HG03457 (cell line): Measurements from ENCODE around the gene NPC2.

Experiments used
- ATAC-seq: cut with Tn5 transposase; IDR thresholded peaks from one replicate; pipeline ENCODE4 v1.9.1; 2021; ENCODE audit warnings: moderate number of reproducible peaks; ENCODE audit not compliant: unreplicated experiment

NPC2 gene

GRCh38 chr14:74519316-74520074, 26.4 kb upstream of the NPC2 start:
- ATAC-seq = no peak

DNA sequence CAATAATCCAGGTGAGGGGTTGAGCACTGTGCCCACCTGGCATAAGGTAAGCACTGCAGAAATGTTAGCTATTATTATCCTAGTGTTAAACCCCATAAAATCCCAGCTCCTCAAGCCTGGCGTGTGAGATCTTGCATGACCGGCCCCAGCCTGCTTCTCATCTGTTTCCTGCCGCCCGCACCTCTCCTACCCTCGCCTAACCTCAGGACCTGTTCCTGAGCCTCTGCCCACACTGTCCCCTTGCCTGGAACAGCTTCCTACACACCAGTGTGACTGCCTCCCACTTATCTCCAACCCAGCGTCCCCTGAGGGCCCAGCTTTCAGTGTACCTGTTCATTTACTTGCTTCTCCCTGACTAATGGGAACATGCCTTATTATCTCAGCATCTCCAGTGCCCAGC, 25.1 kb upstream of the NPC2 start:
- ATAC-seq = no peak

DNA sequence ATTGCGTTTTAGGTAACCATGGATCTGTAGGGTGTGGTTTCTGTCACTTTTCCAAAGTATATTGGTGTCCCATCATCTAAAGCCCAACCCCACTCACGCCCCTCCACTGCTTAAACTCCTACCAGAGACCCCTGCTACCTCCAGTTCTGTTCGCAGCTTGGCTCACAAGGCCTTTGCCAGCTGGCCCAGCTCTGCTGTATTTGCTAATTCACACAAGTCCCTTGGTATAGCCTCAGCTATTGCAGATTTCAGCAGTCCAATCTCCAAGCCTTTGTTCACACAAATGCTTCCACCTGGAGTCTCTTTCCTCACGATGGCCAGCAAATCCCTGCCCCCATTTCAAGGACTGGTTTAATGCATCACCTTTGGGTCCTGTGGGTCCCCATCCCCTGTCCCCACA, 24.6 kb upstream of the NPC2 start:
- ATAC-seq = no peak

DNA sequence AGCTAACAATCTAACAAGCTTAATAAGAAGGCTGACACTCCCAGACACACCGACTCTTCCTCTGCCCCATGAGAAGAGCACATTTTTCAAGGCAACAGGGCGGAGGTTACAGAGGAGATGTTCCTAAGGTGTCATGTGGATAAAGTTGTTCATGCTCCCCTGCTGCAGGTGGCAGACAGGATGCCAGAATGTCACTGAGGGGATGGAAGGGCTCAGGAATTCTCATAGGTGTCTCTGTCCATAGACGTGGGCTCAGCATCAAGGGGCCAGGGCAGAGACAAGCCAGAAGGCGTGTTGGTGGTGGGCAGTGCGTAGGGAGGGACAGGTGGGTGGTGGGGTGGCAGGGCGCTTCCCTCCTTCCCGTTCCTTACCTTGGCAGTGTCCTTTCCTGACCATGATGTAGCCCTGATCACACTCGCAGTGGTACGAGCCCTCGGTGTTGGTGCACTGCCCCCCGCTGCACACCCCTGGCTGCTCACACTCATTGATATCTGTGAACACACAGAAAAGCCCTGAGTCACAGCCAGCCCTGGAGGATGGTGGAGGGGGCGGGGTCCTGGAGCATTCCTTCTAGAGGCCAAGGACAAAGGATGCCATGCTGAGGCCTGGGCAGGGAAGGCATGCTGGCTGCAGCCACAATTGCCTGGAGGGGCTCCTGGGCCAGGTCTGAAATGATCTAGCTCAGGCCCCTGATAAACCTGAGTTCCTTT, 23.5 kb upstream of the NPC2 start:
- no peak for ATAC-seq

GRCh38 chr14:74515891-74516412, 22.8 kb upstream of the NPC2 start:
- no peak for ATAC-seq

- no peak for ATAC-seq
Observed at GRCh38 chr14:74514471-74514941, 21.4 kb upstream of the NPC2 start.

GRCh38 chr14:74511966-74512830, 19.1 kb upstream of the NPC2 start:
- no peak for ATAC-seq

DNA sequence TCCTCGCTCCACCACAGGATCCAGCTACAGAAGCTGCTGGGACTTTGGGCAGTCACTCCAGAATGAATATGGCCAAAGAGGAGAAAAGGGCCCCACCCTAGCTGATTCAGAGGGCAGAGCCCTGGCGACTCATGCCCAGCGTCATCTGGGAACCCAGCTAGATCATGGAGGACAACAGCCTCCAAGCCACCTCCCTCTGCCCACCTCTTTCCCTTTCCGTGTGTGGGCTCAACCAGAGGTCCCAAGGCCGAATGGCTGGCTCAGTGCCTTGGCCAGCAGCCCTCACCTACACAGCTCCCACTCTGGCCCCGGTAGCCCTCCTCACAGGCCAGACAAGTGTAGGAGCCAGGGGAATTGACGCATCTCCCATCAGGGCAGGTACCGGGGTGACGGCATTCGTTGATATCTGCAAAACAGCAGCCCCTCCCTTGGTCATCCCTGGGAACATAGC, 17.9 kb upstream of the NPC2 start:
- ATAC-seq = no peak

GRCh38 chr14:74510223-74510931, 17.3 kb upstream of the NPC2 start:
- ATAC-seq = no peak

DNA sequence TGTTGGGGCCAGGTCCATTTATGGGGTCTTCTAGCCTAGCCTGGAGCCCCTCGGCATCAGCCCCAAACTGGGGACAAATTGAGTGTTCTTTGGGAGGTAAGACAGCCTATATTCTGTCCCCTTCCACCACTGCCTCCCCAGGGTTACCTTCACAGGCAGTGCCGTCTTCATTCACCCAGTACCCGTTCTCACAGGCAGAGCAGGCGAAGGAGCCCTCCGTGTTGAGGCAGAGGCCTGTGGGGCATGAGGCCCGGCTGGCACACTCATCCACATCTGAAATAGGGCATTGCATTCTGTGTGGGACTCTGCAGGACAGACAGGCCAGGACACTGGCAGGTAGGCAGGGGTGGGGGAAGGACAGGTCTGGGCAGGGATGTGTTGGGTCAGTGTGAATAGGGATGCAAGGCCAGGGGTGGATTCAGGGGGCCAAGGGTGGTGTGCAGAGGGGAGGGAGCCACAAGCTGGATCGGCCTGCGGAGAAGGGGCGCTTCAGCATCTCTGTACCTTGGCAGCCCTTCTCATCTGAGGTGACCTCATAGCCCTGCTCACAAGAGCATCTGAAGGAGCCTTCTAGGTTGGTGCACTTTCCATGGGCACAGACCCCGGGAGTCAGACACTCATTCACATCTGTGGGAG, 16.6 kb upstream of the NPC2 start:
- ATAC-seq = no peak

DNA sequence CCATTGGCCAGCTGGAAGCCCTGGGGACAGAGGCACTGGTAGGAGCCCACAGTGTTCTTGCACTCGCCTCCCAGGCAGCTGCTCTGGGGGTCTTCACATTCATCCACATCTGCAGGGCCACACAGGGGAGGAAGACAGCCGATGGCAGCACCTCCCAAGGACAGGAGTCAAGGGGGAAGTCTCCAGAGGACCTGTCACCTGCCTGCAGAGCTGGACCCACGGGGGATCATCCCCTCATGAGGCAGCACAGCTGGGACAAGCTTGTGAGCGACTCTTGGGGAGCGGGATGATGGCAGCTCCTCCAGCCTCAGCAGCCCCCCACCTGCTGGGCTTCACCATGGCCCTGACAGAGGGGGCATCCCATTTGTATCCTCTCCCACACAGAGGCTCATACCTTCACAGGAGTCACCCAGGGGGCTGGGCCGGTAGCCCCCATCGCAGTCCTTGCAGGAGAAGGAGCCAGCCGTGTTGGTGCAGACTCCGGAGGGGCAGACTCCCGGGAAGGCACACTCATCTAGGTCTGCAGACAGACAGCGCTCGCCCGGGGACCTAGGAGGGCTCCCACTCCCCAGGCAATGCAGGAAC, 15.8 kb upstream of the NPC2 start:
- ATAC-seq = no peak

DNA sequence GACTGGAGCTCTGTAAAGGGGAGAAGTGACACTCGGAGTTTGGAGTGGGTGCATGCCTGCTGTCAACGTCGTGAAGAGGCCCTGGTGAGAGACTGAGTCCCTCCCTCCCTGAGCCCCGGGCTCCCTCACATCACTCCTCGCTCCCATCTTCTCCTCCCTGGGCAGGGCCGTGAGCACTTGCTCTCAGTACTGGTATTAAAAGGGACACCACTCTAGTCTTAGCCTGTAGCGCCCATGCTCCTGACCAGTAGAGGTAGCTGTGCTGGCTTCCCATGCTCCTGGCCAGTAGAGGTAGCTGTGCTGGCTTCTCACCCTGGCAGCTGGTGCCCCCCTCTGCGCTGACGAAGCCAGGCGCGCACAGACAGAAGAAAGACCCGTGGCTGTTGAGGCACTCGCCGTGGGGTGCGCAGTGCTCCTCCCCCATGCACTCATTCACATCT, 15.2 kb upstream of the NPC2 start:
- no peak for ATAC-seq

DNA sequence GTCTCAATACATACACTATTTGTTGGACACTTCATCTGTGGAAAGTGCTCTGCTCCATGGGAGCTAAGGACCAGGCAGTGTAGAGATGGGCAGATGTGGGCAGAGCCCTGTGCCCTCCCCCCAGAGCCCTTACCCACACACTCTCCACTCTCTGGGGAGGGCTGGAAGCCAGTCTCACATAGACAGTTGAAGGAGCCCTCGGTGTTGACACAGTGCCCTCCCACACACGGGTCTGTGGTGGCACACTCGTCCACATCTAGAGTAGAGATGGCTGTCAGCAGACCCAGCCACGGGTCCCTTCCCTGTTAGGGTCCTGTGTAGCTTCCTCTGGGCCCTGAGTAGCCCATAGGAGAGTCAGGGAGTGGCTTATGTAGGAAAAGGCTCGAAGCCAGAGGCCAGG, 14.7 kb upstream of the NPC2 start:
- no peak for ATAC-seq

DNA sequence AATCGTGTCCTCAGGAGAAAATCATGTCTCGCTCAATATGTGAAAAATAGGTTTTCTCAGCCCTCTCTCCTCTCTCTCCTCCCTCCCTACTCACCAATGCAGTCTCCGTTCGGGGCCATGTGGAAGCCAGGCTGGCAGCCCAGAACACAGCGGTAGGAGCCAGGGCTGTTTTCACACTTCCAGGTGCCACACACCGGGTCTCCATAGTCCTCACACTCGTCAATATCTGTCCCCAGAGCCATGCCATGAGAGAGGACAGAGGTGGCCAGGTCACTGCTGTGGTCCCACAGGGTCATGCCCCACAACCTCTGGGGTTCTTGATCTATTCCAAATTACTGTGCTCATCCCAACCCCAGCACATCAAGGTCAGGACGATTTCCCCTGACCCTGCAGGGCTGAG, 14.0 kb upstream of the NPC2 start:
- ATAC-seq = no peak

DNA sequence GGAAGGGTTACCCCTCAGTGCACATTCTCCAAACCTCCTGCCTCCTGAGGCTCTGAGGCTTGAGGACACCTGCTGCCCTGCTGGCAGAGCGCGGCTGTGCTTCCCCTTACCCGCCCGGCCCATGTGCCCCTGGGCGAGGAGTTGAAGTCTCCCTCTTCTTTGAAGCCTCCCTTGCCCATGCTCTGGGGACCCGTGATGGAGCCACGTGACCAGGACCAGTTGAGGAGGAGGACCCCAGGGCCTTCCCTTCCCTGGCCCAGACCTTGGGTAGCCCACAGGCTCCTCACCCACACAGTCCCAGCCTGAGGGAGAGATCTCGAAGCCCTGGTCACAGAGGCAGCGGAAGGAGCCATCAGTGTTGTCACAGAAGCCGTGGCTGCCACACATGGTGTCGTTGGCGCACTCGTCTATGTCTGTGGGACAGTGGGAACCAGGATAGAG, 13.3 kb upstream of the NPC2 start:
- no peak for ATAC-seq

DNA sequence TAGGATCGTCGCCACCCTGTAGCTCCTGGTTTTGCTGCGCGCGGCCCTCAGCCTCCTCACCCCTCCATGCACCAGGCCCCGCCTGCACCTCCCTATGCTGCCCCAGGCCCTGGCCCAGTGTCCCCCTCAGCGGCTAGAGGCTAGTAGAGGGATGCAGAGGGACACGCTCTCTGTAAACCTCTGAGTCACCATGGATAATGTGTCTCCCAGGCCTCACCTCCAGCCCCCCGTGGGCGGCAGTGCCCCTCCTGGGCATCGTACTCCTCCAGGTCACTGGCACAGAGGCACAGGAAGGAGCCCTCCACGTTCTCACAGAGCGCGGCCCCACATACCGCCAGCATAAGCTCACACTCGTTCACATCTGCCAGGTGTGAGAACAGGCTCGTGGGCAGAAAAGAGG, 12.7 kb upstream of the NPC2 start:
- no peak for ATAC-seq

DNA sequence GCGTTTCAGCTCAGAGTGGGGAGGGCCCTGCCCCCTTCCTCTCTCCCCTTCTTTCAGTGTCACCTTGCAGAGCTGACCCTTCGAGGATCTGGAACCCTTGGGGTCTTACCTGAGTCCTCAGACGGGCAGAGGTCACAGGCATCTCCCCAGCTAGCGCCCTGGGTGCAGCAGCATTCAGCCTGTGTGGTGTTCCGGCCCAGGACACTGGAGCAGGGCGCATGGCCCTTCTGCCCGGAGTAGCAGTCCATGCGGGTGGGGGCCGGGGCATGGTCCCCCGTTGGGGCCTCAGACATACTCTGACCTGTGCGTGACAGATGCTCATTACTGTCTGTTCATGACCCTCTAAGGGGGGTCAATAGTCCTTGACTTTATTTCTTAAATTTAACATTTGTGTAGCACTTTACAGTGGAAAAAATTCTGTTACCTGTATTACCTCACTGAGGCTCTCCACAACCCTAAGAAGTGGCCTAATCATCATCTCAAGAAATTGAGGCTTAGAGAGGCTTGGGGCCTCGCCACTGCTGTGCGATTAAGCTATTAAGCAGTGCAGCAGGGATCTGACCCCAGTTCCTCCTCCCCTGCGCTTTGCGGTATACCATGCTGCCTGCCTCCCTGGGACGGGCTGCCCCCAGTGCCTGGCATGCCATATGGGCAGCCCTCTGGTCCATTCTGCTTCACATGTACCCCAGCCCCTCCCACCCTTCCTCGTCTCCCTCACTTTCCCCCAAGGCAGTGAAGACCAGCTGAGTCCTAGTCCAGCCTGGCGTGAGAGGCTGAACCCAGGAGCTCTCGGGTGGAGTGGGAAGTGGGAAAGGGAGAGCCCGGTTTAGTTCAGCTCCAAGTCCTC, 12.0 kb upstream of the NPC2 start:
- no peak for ATAC-seq

GRCh38 chr14:74504412-74504811, 11.3 kb upstream of the NPC2 start:
- no peak for ATAC-seq

GRCh38 chr14:74503938-74504335, 10.8 kb upstream of the NPC2 start:
- ATAC-seq = no peak
